GM19043 (cell line): ENCODE data around the gene CDC14A.
"Not testable (repeated sequence)": the region's sequence is repeated elsewhere in the genome, so short reads cannot be mapped to it uniquely, and the experiment has no call there.

Experiments used
- ATAC-seq: cut with Tn5 transposase; IDR thresholded peaks from one replicate; pipeline ENCODE4 v1.9.1; 2021; ENCODE audit warnings: low read depth; ENCODE audit not compliant: unreplicated experiment

The CDC14A gene

GRCh38 chr1:100352267-100353070, at the start of gene CDC14A:
TSS of gene CDC14A (plus strand) at chr1:100352506. CDS start at chr1:100352955, 449 bp downstream.
- peak; percentile 56 for ATAC-seq

GRCh38 chr1:100302739-100303138, 49.6 kb upstream of the CDC14A start:
- ATAC-seq = no peak

- ATAC-seq = no peak
Measured at GRCh38 chr1:100304227-100304626, 48.1 kb upstream of the CDC14A start.

GRCh38 chr1:100304921-100305320, 47.4 kb upstream of the CDC14A start:
- ATAC-seq = no peak

- ATAC-seq = no peak
Measured at GRCh38 chr1:100305954-100306353, 46.4 kb upstream of the CDC14A start.

GRCh38 chr1:100306735-100307313, 45.5 kb upstream of the CDC14A start:
- ATAC-seq = no peak

GRCh38 chr1:100308777-100309176, 43.5 kb upstream of the CDC14A start:
- no peak for ATAC-seq

- no peak for ATAC-seq
Measured at GRCh38 chr1:100309863-100310262, 42.4 kb upstream of the CDC14A start.

- ATAC-seq = no peak
Measured at GRCh38 chr1:100313382-100313781, 38.9 kb upstream of the CDC14A start.

GRCh38 chr1:100316622-100317021, 35.7 kb upstream of the CDC14A start:
- ATAC-seq = no peak

- no peak for ATAC-seq
Measured at GRCh38 chr1:100320311-100321099, 31.8 kb upstream of the CDC14A start.

GRCh38 chr1:100321100-100321493, 31.2 kb upstream of the CDC14A start:
- ATAC-seq = no peak

GRCh38 chr1:100321506-100321905, 30.8 kb upstream of the CDC14A start:
- ATAC-seq = no peak

GRCh38 chr1:100322436-100323211, 29.7 kb upstream of the CDC14A start:
- ATAC-seq = peak; percentile 68

GRCh38 chr1:100323419-100324106, 28.7 kb upstream of the CDC14A start:
- ATAC-seq = no peak

- ATAC-seq = no peak
Measured at GRCh38 chr1:100325415-100326324, 26.6 kb upstream of the CDC14A start.

- not testable (repeated sequence) for ATAC-seq
Measured at GRCh38 chr1:100326325-100326670, 26.0 kb upstream of the CDC14A start.

- no peak for ATAC-seq
Measured at GRCh38 chr1:100328133-100328532, 24.2 kb upstream of the CDC14A start.

- ATAC-seq = not testable (repeated sequence)
Measured at GRCh38 chr1:100331146-100331545, 21.2 kb upstream of the CDC14A start.
